Amygdala (tissue), 56 donors: ENCODE measurements around the gene MNAT1.
"Not testable (repeated sequence)": the region's sequence is repeated elsewhere in the genome, so short reads cannot be mapped to it uniquely, and the experiment has no call there.

Experiments
- DNase-seq, 56 donors: peaks; one replicate each; lab custom pipeline; 2025; lab: John Stamatoyannopoulos, UW

Gene MNAT1

GRCh38 chr14:60736494-60736893, 1.9 kb downstream of the MNAT1 start:
- DNase-seq = no peak

- DNase-seq = no peak
Measured at GRCh38 chr14:60738843-60739508, 4.4 kb downstream of the MNAT1 start.

GRCh38 chr14:60744566-60744965, 10.0 kb downstream of the MNAT1 start:
- DNase-seq = no peak

- DNase-seq = no peak
Measured at GRCh38 chr14:60753264-60754119, 18.9 kb downstream of the MNAT1 start.

- DNase-seq = no peak
Measured at GRCh38 chr14:60756847-60757246, 22.3 kb downstream of the MNAT1 start.

GRCh38 chr14:60757567-60758002, 23.0 kb downstream of the MNAT1 start:
- DNase-seq = no peak

- DNase-seq = no peak
Measured at GRCh38 chr14:60758885-60759284, 24.3 kb downstream of the MNAT1 start.

GRCh38 chr14:60760209-60760608, 25.6 kb downstream of the MNAT1 start:
- no peak for DNase-seq

- no peak for DNase-seq
Measured at GRCh38 chr14:60760644-60761364, 26.2 kb downstream of the MNAT1 start.

GRCh38 chr14:60768602-60769001, 34.0 kb downstream of the MNAT1 start:
- DNase-seq = no peak

- DNase-seq = no peak
Measured at GRCh38 chr14:60771117-60771516, 36.6 kb downstream of the MNAT1 start.

GRCh38 chr14:60773558-60773957, 39.0 kb downstream of the MNAT1 start:
- DNase-seq = no peak

- DNase-seq = no peak
Measured at GRCh38 chr14:60775296-60775695, 40.7 kb downstream of the MNAT1 start.

- no peak for DNase-seq
Measured at GRCh38 chr14:60777856-60778578, 43.5 kb downstream of the MNAT1 start.

GRCh38 chr14:60779745-60780514, 45.4 kb downstream of the MNAT1 start:
- DNase-seq = not testable (repeated sequence)

- DNase-seq = not testable (repeated sequence)
Measured at GRCh38 chr14:60780558-60780957, 46.0 kb downstream of the MNAT1 start.

GRCh38 chr14:60786905-60787304, 52.3 kb downstream of the MNAT1 start:
- no peak for DNase-seq

GRCh38 chr14:60789656-60790055, 55.1 kb downstream of the MNAT1 start:
- no peak for DNase-seq

- no peak for DNase-seq
Measured at GRCh38 chr14:60790850-60791249, 56.3 kb downstream of the MNAT1 start.

- no peak for DNase-seq
Measured at GRCh38 chr14:60796434-60796833, 61.9 kb downstream of the MNAT1 start.
